Spleen (tissue), 7 donors: ENCODE data around the gene DEPDC1.

Experiments
- POLR2A ChIP-seq, 3 donors: fragments of 450-650 bp; IDR thresholded peaks; one replicate each; pipeline ENCODE4 v1.5.1; 2017; ENCODE audit warnings: antibody characterized with exemption in 3 of 3, mild to moderate bottlenecking in 1 of 3
- POLR2AphosphoS5 ChIP-seq, 3 donors: sonication (generic); formaldehyde crosslinking; IDR thresholded peaks; one replicate each; pipeline ENCODE4 v1.5.1; 2017; ENCODE audit warnings: antibody characterized with exemption in 3 of 3
- TF ChIP-seq, protein P1 (sequence below), 11 experiments: fragments of 200-600 bp in 7 of 11; fragments of 450-650 bp in 4 of 11; sonication (generic) in 4 of 11; IDR thresholded peaks in 8 of 11; conservative IDR thresholded peaks in 3 of 11; 1 replicate in 7 of 11; 2 replicates in 4 of 11; pipeline versions ENCODE4 v1.4.0 to v1.8.0; 2016 to 2021; ENCODE audit warnings: antibody characterized with exemption in 11 of 11, inconsistent platforms in 4 of 11, mild to moderate bottlenecking in 1 of 11
- donor health status: DM: no; HTN: no; CAD: no; lungs with moderate emphysema.
- donor health status: DM: no; HTN: no; CAD: no.
- donor health status: DM: no; HTN: no; CAD: no.

- TF ChIP-seq, protein P1, sequence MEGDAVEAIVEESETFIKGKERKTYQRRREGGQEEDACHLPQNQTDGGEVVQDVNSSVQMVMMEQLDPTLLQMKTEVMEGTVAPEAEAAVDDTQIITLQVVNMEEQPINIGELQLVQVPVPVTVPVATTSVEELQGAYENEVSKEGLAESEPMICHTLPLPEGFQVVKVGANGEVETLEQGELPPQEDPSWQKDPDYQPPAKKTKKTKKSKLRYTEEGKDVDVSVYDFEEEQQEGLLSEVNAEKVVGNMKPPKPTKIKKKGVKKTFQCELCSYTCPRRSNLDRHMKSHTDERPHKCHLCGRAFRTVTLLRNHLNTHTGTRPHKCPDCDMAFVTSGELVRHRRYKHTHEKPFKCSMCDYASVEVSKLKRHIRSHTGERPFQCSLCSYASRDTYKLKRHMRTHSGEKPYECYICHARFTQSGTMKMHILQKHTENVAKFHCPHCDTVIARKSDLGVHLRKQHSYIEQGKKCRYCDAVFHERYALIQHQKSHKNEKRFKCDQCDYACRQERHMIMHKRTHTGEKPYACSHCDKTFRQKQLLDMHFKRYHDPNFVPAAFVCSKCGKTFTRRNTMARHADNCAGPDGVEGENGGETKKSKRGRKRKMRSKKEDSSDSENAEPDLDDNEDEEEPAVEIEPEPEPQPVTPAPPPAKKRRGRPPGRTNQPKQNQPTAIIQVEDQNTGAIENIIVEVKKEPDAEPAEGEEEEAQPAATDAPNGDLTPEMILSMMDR (IDR thresholded peaks at IDR 0.05 in 8 of 11, conservative IDR thresholded peaks at IDR 0.05 in 3 of 11): no peak
- TF ChIP-seq POLR2A (IDR thresholded peaks at IDR 0.05): no peak
- no peak for TF ChIP-seq POLR2AphosphoS5 (IDR thresholded peaks at IDR 0.05)
These were observed 51.2 kb downstream of the DEPDC1 start for GRCh38 chr1:68445709-68446108.
